ENCODE data around the gene ZBTB3.

DNA sequence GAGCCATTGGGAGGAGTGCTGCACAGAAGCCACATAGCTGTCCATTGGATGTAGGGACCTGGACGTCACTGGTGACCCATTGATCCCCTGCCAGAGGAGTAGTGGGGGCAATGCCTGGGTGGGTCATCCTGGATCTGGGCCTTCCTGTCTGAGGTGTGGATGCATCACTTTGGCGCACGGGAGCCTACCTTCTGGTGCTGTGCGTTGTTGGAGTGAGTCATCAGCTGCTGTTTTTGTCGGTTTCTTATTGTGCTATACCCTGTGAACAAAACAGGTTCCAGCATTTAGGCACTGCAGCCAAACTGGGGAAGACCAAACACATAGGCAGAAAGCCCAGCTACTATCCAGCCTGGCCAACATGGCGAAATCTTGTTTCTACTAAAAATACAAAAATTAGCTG lies 20.4 kb upstream of the ZBTB3 start:
- TF ChIP-seq HNRNPH1 (optimal IDR thresholded peaks at IDR 0.05; ENCODE audit: low read depth, low read length) (no peak), EZH2 (IDR thresholded peaks at IDR 0.05; ENCODE audit: borderline replicate concordance, low read depth, low read length) (no peak), POLR2AphosphoS5 (IDR thresholded peaks at IDR 0.05; ENCODE audit: control insufficient read depth, insufficient read depth, low read depth, low read length) (no peak), HEY1 (CRISPR knock-in tag; IDR thresholded peaks at IDR 0.05; ENCODE audit: borderline replicate concordance) (no peak), ESRRA (IDR thresholded peaks at IDR 0.05; ENCODE audit: borderline replicate concordance, low read depth) (no peak), ZNF253 (CRISPR knock-in tag; conservative IDR thresholded peaks at IDR 0.05) (no peak), ZNF384 (IDR thresholded peaks at IDR 0.05; ENCODE audit: low read depth, low read length) (no peak), ZNF311 (CRISPR knock-in tag; IDR thresholded peaks at IDR 0.05) (no peak), XRCC5 (IDR thresholded peaks at IDR 0.05; ENCODE audit: low read depth, low read length) (no peak)
- TF ChIP-seq, protein P1, sequence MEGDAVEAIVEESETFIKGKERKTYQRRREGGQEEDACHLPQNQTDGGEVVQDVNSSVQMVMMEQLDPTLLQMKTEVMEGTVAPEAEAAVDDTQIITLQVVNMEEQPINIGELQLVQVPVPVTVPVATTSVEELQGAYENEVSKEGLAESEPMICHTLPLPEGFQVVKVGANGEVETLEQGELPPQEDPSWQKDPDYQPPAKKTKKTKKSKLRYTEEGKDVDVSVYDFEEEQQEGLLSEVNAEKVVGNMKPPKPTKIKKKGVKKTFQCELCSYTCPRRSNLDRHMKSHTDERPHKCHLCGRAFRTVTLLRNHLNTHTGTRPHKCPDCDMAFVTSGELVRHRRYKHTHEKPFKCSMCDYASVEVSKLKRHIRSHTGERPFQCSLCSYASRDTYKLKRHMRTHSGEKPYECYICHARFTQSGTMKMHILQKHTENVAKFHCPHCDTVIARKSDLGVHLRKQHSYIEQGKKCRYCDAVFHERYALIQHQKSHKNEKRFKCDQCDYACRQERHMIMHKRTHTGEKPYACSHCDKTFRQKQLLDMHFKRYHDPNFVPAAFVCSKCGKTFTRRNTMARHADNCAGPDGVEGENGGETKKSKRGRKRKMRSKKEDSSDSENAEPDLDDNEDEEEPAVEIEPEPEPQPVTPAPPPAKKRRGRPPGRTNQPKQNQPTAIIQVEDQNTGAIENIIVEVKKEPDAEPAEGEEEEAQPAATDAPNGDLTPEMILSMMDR (IDR thresholded peaks at IDR 0.05 in 2 of 3, conservative IDR thresholded peaks at IDR 0.05 in 1 of 3; ENCODE audit: insufficient read depth in 2 of 3, low read depth in 1 of 3, low read length in 3 of 3): no peak
- TF ChIP-seq, protein P2, sequence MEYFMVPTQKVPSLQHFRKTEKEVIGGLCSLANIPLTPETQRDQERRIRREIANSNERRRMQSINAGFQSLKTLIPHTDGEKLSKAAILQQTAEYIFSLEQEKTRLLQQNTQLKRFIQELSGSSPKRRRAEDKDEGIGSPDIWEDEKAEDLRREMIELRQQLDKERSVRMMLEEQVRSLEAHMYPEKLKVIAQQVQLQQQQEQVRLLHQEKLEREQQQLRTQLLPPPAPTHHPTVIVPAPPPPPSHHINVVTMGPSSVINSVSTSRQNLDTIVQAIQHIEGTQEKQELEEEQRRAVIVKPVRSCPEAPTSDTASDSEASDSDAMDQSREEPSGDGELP (CRISPR knock-in tag; IDR thresholded peaks at IDR 0.05; ENCODE audit: borderline replicate concordance): no peak
- TF ChIP-seq, protein P3, sequence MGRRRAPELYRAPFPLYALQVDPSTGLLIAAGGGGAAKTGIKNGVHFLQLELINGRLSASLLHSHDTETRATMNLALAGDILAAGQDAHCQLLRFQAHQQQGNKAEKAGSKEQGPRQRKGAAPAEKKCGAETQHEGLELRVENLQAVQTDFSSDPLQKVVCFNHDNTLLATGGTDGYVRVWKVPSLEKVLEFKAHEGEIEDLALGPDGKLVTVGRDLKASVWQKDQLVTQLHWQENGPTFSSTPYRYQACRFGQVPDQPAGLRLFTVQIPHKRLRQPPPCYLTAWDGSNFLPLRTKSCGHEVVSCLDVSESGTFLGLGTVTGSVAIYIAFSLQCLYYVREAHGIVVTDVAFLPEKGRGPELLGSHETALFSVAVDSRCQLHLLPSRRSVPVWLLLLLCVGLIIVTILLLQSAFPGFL (CRISPR knock-in tag; IDR thresholded peaks at IDR 0.05): no peak

Measured in K562 (cell line).